Measurements from ENCODE around the gene R3HDM4.
A peak's percentile ranks its signal among the peaks of the same experiment; 100 is the strongest.
"Not testable (repeated sequence)": the region's sequence is repeated elsewhere in the genome, so short reads cannot be mapped to it uniquely, and the experiment has no call there.

The R3HDM4 gene

DNA sequence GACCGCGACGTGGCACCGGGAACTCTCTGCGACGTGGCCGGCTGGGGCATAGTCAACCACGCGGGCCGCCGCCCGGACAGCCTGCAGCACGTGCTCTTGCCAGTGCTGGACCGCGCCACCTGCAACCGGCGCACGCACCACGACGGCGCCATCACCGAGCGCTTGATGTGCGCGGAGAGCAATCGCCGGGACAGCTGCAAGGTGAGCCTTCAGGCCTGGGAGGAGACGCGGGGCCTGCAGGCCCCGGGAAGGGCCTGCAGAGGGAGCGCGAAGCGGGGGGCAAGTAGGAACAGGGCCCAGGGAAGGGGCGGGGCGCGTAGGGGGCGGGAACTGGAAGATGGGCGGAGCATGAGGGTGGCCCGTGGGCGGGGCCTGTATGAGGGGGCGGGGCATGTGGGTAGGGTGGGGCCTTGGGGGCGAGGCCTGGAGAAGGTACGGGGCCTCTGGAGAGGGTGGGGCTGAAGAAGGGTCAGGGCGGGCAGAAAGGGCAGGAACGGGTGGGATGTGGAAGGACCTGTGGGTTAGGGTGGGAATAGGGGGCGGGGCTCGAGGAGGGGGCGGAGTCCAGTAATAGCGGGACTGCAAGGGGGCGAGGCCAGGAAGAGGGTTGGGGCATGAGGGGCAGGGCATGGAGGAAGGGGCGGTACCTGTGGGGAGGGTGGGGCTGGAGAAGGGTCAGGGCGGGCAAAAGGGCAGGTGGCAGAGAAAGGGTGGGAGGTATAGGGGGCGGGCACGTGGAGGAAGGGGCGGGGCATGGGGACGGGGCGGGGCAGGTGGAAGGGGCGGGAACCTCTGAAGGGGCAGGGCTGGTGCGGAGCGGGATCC lies 51.1 kb downstream of the R3HDM4 start:
- DNase-seq (ENCODE audit: low read depth in 2 of 3, low spot score in 2 of 3): peak; percentile 35 to 72 (median 66)

DNA sequence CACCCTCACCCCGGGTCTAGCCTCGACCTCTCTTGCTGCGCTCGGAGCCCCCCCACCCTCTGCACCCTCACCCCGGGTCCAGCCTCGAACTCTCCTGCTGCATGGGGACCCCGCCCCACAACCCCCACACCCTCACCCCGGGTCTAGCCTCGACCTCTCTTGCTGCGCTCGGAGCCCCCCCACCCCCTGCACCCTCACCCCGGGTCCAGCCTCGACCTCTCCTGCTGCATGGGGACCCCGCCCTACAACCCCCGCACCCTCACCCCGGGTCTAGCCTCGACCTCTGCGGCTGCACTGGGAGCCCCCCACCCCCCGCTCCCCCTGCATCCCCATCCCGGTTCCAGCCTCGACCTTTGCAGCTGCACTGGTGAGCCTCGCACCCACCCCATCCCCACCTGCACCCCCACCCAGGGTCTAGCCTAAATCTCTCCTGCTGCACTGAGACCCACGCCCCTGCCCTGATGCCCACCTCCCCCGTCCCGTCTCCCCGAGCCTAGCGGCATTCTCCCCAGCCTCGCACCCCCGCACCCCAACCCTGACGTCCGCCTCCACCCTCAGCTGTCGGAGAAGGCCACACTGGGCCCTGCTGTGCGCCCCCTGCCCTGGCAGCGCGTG lies 51.8 kb downstream of the R3HDM4 start:
- DNase-seq (ENCODE audit: low read depth in 2 of 3, low spot score in 2 of 3): no peak

DNA sequence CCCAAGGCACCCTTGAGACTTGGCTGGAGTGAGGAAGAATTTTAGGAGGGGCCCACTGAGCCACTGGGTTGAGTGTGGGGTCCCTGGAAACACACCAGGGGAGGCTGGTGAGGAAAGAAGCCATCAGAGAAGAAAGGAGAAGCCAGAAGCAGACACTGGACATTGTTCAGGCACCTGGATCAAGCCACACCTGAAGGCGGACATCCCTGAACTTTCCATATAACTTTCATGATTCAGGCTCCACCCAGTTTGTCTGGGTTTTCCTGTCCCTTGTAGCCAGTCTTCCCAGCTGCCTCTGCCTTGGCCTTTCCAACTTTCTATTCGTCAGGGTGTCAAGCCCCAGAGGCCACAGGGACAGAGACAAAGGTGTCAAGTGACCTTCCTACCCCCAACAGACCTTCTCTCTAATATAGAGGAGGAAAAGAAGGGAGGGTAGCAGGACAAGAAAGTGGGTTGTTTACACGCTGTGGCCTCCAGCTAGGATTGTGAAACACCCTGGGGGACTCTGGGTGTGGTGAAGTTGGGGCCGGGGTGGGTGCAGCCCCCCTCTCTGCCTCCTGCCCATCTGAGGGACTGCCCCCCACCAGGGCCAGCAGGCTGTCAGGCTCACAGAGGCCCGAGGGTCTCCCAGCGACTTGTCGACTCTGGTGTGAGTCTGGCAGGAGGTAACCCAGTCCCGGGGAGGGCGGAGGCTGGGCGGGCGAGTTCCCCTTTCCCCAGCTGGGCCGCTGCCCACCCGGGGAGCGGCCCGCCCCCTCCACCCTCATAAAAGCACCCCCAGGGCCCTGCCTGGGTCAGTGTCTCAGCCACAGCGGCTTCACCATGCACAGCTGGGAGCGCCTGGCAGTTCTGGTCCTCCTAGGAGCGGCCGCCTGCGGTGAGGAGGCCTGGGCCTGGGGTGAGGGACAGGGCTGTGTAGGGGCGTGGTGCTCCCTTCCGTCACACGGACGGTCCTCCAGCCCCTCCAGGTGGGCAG lies 53.9 kb downstream of the R3HDM4 start, which contains the start of gene CFD:
TSS of gene CFD (plus strand) at position 797 of the 976 bp plus-strand sequence. CDS start at position 823, 26 bp downstream.
- no peak for DNase-seq (ENCODE audit: low read depth in 2 of 3, low spot score in 2 of 3)

DNA sequence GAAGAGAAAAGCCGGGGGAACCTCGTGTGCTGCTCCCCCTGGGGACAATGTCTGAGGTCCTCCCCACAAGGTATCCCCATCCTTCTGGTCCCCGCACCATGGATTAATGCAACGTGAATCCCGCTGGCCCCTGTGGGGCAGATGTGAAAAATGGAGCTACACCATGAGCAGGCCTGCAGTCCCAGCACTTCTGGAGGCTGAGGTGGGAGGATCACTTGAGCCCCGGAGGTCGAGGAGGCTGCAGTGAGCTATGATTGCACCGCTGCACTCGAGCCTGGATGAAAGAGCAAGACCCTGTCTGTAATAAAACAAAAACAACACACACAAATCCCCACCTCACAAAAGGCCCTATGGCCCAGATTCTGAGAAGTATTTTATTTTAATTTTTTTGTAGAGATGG lies 54.7 kb downstream of the R3HDM4 start:
- no peak for DNase-seq (ENCODE audit: low read depth in 2 of 3, low spot score in 2 of 3)

DNA sequence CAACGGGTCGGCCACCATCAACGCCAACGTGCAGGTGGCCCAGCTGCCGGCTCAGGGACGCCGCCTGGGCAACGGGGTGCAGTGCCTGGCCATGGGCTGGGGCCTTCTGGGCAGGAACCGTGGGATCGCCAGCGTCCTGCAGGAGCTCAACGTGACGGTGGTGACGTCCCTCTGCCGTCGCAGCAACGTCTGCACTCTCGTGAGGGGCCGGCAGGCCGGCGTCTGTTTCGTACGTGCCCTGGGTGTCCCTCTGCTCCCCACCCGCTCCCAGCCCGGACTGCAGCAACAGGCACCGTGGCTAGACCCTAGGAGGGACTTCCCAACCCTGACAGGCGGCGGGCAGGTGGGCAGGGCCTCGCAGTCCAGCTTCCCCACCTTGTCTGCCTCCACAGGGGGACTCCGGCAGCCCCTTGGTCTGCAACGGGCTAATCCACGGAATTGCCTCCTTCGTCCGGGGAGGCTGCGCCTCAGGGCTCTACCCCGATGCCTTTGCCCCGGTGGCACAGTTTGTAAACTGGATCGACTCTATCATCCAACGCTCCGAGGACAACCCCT lies 57.4 kb downstream of the R3HDM4 start:
- DNase-seq (ENCODE audit: low read depth in 2 of 3, low spot score in 2 of 3): no peak

DNA sequence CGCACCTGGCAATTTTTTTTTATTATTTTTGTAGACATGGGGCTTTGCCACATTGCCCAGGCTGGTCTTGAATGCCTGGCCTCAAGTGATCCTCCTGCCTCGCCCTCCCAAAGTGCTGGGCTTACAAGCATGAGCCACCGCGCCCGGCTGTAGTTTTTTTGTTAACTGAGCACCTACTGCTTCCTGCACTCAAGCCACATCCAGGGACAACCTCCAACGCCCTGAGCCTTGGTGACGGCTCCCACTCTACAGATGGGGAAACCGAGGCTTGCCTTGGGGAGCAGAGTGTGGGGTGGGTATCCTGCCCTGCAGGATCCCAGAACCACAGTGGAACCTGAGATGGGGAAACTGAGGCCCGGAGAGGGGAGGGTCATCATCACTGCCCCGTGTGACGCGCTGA lies 57.9 kb downstream of the R3HDM4 start:
- DNase-seq (ENCODE audit: low read depth in 2 of 3, low spot score in 2 of 3): no peak

DNA sequence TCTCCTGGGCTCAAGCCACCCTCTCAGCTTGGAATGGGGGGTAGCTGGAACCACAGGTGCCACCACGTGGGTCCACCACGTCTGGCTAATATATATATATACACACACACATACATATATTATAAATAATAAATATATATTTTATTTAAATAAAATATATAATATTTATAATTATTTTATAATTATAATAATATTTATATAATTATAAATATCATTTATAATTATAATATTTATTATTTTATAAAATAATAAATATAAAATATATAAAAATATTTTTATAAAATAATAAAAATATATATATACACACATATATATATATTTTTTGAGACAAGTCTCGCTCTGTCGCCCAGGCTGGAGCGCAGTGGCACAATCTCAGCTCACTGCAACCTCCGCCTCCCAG lies 58.5 kb downstream of the R3HDM4 start:
- DNase-seq (ENCODE audit: low read depth in 2 of 3, low spot score in 2 of 3): no peak

DNA sequence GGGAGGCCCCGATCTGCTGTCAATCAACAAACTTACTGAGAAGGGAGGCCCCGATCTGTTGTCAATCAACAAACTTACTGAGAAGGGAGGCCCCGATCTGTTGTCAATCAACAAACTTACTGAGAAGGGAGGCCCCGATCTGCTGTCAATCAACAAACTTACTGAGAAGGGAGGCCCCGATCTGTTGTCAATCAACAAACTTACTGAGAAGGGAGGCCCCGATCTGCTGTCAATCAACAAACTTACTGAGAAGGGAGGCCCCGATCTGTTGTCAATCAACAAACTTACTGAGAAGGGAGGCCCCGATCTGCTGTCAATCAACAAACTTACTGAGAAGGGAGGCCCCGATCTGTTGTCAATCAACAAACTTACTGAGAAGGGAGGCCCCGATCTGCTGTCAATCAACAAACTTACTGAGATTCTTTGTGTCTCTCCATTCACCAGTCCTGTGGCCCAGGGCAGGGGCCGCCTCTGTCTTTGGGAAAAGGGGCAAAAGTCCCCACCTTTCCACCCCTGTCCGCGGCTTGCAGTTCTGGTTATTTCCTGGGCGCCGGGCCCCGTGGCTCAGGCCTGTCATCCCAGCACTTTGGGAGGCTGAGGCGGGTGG lies 59.3 kb downstream of the R3HDM4 start:
- DNase-seq (ENCODE audit: low read depth in 2 of 3, low spot score in 2 of 3): not testable (repeated sequence)

DNA sequence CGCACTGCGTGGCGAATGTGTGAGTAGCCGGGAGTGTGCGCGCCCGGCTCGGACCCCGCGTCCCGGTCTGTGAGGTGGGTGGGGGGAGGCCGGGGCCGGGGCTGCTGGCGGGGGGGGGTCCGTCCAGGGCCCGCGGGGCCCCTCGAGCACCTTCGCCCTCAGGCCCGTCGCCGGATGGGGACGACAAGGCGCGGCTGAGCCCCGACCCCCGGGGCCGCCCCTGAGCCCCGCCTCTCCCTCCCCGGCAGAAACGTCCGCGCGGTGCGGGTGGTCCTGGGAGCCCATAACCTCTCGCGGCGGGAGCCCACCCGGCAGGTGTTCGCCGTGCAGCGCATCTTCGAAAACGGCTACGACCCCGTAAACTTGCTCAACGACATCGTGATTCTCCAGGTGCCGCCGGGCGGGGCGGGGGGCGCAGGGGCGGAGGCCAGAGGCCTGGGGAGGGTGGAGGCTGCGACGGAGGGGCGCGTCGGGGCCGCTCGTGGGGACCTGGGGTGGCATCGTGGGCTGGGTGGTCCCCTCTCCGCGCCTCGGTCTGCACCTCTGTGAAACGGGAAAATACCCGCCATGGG lies 59.9 kb downstream of the R3HDM4 start:
- no peak for DNase-seq (ENCODE audit: low read depth in 2 of 3, low spot score in 2 of 3)

DNA sequence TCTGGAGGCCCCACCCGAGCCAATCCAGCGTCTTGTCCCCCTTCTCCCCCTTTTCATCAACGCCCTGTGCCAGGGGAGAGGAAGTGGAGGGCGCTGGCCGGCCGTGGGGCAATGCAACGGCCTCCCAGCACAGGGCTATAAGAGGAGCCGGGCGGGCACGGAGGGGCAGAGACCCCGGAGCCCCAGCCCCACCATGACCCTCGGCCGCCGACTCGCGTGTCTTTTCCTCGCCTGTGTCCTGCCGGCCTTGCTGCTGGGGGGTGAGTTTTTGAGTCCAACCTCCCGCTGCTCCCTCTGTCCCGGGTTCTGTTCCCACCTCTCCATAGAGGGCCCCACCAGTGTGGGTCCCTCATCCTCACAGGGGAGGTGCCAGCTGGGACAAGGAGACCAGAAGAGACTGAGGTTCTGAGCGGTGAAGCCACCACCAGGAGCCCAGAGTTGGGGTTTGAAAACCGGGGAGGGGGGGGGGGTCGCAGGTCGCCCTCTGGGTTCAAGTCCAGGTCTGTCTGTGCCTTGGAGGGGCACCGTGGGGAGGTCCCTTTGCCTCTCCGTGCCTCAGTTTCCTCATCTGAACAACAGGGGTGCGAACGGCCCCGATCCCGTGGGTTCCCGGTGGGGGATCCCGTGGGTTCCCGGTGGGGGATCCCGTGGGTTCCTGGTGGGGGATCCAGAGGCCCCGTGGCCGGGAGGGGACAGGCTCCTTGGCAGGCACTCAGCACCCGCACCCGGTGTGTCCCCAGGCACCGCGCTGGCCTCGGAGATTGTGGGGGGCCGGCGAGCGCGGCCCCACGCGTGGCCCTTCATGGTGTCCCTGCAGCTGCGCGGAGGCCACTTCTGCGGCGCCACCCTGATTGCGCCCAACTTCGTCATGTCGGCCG lies 60.6 kb downstream of the R3HDM4 start, which contains the start of gene ELANE:
TSS of gene ELANE (plus strand) at position 168 of the 878 bp plus-strand sequence. CDS start at position 194, 26 bp downstream.
- no peak for DNase-seq (ENCODE audit: low read depth in 2 of 3, low spot score in 2 of 3)

DNA sequence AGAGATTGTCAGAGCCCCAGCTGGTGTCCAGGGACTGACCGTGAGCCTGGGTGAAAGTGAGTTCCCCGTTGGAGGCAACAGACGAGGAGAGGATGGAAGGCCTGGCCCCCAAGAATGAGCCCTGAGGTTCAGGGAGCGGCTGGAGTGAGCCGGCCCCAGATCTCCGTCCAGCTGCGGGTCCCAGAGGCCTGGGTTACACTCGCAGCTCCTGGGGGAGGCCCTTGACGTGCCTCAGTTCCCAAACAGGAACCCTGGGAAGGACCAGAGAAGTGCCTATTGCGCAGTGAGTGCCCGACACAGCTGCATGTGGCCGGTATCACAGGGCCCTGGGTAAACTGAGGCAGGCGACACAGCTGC lies 62.1 kb downstream of the R3HDM4 start:
- no peak for DNase-seq (ENCODE audit: low read depth in 2 of 3, low spot score in 2 of 3)

DNA sequence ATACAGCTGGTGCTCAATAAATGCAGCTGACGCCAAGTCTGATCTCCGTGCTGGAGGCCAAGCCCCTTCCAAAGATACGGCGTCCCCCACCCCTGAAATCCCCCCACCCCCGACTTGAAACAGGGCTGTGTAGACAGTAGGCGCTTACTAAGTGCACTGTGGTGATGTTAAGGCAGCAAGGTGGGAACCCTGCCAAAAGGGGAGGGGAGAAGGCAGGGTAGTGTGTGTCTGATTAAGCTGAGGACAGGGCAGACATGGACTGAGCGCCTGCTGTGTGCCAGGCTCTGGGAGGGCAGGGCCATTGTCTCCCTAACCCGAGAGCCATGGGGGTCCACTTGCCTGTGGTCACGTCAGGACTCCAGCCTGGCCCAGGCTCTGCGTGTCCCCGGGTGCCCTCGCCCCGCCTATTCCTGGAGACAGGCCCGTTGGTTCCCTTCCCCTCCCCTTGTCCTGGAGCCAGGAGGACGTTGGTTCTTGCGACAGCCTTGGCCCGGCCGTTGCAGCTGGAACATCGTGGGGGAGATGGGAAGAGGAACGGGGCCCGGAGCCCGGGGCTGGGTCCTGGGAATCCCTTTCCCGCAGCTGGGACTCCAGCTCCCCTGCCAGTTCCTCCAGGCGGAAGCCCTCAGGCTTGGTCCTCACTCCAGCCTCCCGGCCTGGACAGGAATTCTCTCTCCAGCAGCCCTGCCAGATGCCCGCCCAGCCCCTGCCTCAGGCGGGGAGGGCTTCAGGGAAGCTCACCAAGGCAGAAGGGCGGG lies 62.6 kb downstream of the R3HDM4 start:
- DNase-seq (ENCODE audit: low read depth in 2 of 3, low spot score in 2 of 3): no peak

DNA sequence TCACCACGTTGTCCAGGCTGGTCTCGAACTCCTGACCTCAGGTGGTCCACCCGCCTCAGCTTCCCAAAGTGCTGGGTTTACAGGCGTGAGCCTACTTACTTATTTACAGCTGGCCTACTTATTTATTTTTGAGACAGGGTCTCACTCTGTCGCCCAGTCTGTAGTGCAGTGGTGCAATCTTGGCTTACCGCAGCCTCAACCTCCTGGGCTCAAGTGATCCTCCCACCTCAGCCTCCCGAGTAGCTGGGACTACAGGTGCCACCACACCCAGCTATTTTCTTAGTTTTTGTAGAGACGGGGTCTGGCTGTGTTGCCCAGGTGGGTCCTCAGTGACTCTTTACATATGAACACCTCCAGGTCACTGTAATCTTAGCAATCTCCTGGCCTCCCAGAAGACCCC lies 63.8 kb downstream of the R3HDM4 start:
- DNase-seq (ENCODE audit: low read depth in 2 of 3, low spot score in 2 of 3): not testable (repeated sequence)

DNA sequence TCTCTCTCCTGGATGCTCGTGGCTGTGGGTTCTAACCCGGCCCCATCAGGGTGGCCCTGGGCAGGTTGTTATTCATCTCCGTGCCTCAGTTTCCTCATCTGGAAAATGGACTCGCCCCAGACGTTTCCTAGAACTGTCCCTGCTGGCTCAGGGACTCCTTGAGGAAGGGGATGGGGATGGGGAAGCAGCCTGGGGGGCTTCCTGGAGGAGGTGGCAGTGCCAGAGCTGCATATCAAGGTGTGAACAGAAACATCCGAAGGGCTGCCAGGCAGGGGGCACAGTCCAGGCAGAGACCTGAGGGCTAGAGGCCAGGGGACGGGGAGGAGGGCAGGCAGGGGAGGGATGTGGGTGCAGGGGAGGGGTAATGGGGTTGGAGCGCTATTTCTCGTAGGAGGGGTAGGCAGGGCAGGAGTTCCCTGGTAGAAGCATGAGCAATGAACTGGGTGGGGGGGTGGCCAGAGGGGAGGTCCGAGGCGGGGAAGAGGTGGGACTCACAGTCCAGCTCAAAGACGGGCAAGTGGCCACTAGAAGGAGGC lies 64.6 kb downstream of the R3HDM4 start:
- no peak for DNase-seq (ENCODE audit: low read depth in 2 of 3, low spot score in 2 of 3)
